AG04449 (cell line): ENCODE measurements around the gene C5.

Experiments
- CTCF ChIA-PET: fragments of 350-600 bp; formaldehyde crosslinking; extraction: SDS; loops from one replicate; lab custom pipeline; 2021; ENCODE audit warnings: antibody characterized with exemption; lab: Yijun Ruan, JAX
- POLR2A ChIA-PET: fragments of 400-600, 350-600 bp; formaldehyde crosslinking; extraction: SDS; loops from one replicate; lab custom pipeline; 2020; ENCODE audit warnings: antibody characterized with exemption, inconsistent platforms; lab: Yijun Ruan, JAX
- DNase-seq: peaks from one replicate; pipeline ENCODE4 v3.0.0-alpha.2; 2010; ENCODE audit warnings: low read depth, low spot score
- H3K4me3 ChIP-seq: 2 replicates; pipeline ENCODE4 v1.5.1; 2011; ENCODE audit warnings: low read depth, mild to moderate bottlenecking, control low read depth, low read length
- TF ChIP-seq, protein P1 (sequence below): IDR thresholded peaks from one replicate; pipeline ENCODE4 v1.5.1; 2011; ENCODE audit warnings: mild to moderate bottlenecking, moderate library complexity, low read length, control low read depth, inconsistent platforms; ENCODE audit not compliant: insufficient read depth; ENCODE audit errors: missing control alignments

The C5 gene

DNA sequence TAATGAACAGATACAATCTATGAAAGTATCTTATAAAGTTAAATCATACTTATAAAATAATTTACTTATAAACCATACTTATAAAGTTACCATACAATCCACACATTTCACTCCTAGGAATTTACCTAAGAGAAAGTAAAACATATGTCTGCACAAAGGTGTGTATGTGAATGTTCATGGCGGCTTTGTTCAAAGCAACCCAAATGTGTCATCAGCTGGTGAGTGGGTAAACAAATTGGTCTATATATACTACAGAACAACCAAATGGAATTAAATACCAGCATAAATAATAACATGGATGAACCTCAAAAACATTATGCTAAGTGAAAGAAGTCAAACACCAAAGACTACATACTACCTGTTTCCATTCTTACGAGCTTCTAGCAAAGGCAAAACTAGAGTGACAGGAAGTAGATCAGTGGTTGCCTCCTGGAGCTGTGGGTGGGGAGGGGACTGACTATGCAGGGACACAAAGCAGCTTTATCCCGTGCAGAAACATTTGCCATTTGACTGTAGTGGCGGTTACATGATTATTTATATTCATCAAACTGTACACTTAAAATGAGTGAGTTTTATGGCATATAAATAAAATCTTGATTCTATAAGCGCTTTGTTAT is 134.1 kb downstream of the C5 start:
- DNase-seq, result no peak
- CTCF ChIA-PET, result interaction anchor here (1.3 to 2.7 kb wide), 4 partner anchors 10 to 26 kb away, joined by 3 to 12 read pairs (median 8); partner anchors contain the start of gene TRAF1
- no peak overlapping the region for H3K4me3 ChIP-seq
- POLR2A ChIA-PET, result no interaction called here
- TF ChIP-seq, protein P1, sequence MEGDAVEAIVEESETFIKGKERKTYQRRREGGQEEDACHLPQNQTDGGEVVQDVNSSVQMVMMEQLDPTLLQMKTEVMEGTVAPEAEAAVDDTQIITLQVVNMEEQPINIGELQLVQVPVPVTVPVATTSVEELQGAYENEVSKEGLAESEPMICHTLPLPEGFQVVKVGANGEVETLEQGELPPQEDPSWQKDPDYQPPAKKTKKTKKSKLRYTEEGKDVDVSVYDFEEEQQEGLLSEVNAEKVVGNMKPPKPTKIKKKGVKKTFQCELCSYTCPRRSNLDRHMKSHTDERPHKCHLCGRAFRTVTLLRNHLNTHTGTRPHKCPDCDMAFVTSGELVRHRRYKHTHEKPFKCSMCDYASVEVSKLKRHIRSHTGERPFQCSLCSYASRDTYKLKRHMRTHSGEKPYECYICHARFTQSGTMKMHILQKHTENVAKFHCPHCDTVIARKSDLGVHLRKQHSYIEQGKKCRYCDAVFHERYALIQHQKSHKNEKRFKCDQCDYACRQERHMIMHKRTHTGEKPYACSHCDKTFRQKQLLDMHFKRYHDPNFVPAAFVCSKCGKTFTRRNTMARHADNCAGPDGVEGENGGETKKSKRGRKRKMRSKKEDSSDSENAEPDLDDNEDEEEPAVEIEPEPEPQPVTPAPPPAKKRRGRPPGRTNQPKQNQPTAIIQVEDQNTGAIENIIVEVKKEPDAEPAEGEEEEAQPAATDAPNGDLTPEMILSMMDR, result no peak

DNA sequence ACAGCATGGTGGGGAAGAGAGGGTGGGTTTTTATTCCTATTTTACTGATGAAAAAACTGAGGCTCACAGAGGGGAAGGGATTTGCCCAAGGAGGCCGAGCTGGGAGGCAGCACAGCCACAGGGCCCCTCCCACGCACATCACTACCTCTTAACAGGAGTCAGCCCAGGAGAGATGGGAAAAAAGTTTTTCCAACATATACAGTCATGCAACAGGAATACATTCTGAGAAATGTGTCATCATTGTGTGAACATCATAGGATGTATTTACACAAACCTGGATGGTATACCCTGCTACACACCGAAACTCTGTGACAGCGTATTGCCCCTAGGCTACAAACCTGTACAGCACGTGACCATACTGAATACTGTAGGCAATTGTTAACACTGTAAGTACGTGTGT is 135.1 kb downstream of the C5 start:
- no peak for DNase-seq
- CTCF ChIA-PET, result no interaction called here
- POLR2A ChIA-PET, result no interaction called here
- TF ChIP-seq, protein P1, result no peak
- no peak overlapping the region for H3K4me3 ChIP-seq

DNA sequence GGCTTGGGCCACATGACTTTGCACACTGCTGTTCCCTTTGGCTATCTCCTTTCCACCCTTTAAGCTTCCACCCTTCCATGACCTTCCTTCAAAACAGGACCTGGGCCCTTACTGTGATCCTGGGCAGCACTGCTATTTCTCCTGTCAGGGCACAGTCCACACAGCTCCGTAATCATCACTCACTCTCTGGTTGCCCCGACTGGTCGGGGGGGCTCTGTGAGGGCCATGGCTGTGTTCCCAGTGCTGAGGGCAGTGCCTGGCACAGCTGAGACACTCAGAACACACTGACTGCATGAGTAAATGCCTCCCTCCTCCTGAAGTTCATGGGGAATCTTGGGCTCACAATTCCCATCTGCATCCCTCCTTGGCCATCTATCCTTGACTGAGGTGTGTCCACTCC is 135.7 kb downstream of the C5 start:
- POLR2A ChIA-PET, result no interaction called here
- TF ChIP-seq, protein P1, result no peak

DNA sequence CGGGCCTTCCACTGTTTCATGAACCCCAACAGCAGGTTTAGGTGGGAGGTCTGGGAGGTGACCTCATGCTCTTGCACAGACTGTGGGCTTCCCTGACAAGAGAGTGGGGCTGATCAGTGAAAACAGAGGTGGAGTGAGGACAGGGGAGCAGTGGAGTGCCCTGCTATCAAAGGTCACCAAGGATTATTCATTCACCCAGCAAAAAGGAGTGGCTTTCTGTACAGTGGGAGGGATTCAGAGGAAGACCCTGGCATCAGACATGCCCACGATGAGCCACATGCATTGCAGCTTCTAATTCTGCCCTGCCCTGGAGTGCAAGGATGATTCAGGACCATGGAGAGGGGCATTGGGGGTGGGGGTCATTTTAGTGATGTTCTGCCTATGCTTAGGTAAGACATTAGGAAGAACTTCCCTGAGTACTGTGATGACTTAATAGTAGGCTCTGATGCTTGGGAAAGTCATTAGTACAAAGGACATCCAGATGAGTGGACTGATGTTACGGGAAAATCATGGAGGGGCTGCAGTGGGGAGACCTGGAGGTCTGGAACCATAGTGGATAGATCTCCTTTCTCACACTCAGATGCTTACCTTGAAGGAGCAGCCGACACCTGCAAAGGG is 136.3 kb downstream of the C5 start:
- POLR2A ChIA-PET, result no interaction called here
- TF ChIP-seq, protein P1, result no peak
- CTCF ChIA-PET, result interaction anchor here (1.0 to 1.1 kb wide), 2 partner anchors 24 to 68 kb away, joined by 3 read pairs; no protein-coding TSS in a partner anchor
- no peak for DNase-seq
- no peak overlapping the region for H3K4me3 ChIP-seq

More for the DNA sequence above, 135.7 kb downstream of the C5 start:
- no peak for DNase-seq
- H3K4me3 ChIP-seq, result no peak overlapping the region
- CTCF ChIA-PET, result no interaction called here

DNA sequence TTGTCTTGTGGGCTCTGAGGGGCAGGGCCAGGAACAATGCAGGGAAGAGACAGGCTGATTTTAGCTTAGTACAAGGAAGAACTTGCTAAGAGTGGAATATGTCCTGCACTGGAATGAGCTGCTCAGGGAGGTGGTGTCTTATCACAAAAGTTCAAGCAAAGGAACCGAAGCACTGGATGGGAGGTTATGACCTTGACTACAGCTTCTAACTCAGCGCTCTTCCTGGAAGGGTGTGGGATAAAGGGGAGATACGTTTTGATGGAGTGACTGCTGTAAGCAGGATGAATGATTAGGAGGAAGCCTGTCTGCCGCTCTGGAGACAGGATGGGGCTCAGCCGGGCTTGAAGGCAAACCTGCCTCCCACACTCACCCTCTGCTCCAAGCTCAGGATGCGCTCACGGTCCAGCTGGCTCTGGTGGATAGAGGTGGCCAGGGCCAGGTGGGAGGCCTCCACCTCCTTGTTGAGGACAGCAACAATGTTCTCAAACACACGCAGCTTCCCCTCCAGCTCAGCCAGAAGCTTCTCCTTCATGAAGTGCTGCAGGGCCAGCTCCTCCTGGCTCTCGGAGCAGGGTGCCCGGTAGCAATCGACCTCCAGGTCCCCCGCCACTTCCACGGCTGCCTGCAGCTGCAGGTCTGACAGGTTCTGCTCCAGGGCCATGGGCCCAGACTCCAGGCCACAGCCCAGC is 137.0 kb downstream of the C5 start:
- CTCF ChIA-PET, result interaction anchor here (1.0 to 1.1 kb wide), 2 partner anchors 25 to 68 kb away, joined by 3 read pairs; no protein-coding TSS in a partner anchor
- POLR2A ChIA-PET, result no interaction called here

More for the DNA sequence above, 137.0 kb downstream of the C5 start:
- DNase-seq, result no peak
- TF ChIP-seq, protein P1, result no peak
- no peak overlapping the region for H3K4me3 ChIP-seq
